Measurements from ENCODE around the gene ELANE. TPM values are rescaled to one million over a fixed set of nuclear protein-coding genes. Genes with fewer than 3 reads are reported as not detected.

The ELANE gene
- total and polyA plus RNA-seq, 9 of the 15 experiments (the other 6 are each of a cell fraction or from before 2014, with no cell fraction given) = not detected

- TF ChIP-seq KAT7 (CRISPR knock-in tag; IDR thresholded peaks at IDR 0.05; ENCODE audit: borderline replicate concordance) = no peak
- TF ChIP-seq SUPT5H (IDR thresholded peaks at IDR 0.05) = peak; percentile 82
- TF ChIP-seq ZNF699 (CRISPR knock-in tag; IDR thresholded peaks at IDR 0.05; ENCODE audit: insufficient replicate concordance) = no peak
- TF ChIP-seq ZNF174 (CRISPR knock-in tag; IDR thresholded peaks at IDR 0.05) = no peak
- no peak for TF ChIP-seq MEF2D (tag; conservative IDR thresholded peaks at IDR 0.05; ENCODE audit: low read depth)
- no peak for TF ChIP-seq SIX5 (IDR thresholded peaks at IDR 0.05; ENCODE audit: borderline replicate concordance in 1 of 2, insufficient read depth in 1 of 2, low read depth in 1 of 2, low read length in 2 of 2)
- TF ChIP-seq RBM34 (IDR thresholded peaks at IDR 0.05; ENCODE audit: borderline replicate concordance, insufficient read depth, low read length) = no peak
- peak; percentile 37; the same call in 1 of the 2 replicates for TF ChIP-seq CHD2 (IDR thresholded peaks at IDR 0.05; ENCODE audit: low read depth, low read length)
- TF ChIP-seq ZNF165 (CRISPR knock-in tag; IDR thresholded peaks at IDR 0.05; ENCODE audit: borderline replicate concordance) = no peak
- no peak for TF ChIP-seq KHSRP (IDR thresholded peaks at IDR 0.05)
- no peak for TF ChIP-seq MITF (IDR thresholded peaks at IDR 0.05)
- peak; percentile 47 for TF ChIP-seq POLR2B (IDR thresholded peaks at IDR 0.05; ENCODE audit: low read depth, partially characterized antibody)
- no peak for TF ChIP-seq CCAR2 (IDR thresholded peaks at IDR 0.05; ENCODE audit: low read depth, low read length)
- TF ChIP-seq MIER1 (IDR thresholded peaks at IDR 0.05; ENCODE audit: low read depth) = no peak
- peak; percentile 87 for TF ChIP-seq POLR2A (conservative IDR thresholded peaks at IDR 0.05)
- no peak for TF ChIP-seq GMEB1 (CRISPR knock-in tag; IDR thresholded peaks at IDR 0.05)
- no peak for TF ChIP-seq ZBTB34 (CRISPR knock-in tag; IDR thresholded peaks at IDR 0.05)
- no peak for TF ChIP-seq CBX2 (IDR thresholded peaks at IDR 0.05; ENCODE audit: insufficient read depth, low read length, poor library complexity, severe bottlenecking)
- TF ChIP-seq ZNF740 (CRISPR knock-in tag; IDR thresholded peaks at IDR 0.05) = 0 out of 2 replicates have a peak, but pooled peaks have one; percentile 8
- TF ChIP-seq ZNF740 (tag; IDR thresholded peaks at IDR 0.05) = no peak
- no peak for TF ChIP-seq FOXK1 (CRISPR knock-in tag; IDR thresholded peaks at IDR 0.05; ENCODE audit: borderline replicate concordance)
- peak; percentile 50 for TF ChIP-seq PTBP1 (IDR thresholded peaks at IDR 0.05; ENCODE audit: low read depth, low read length)
- TF ChIP-seq KLF13 (tag; IDR thresholded peaks at IDR 0.05; ENCODE audit: borderline replicate concordance, low read depth) = no peak
- TF ChIP-seq DLX4 (CRISPR knock-in tag; IDR thresholded peaks at IDR 0.05) = no peak
- peak; percentile 64; the same call in 1 of the 2 replicates for TF ChIP-seq POLR2AphosphoS2 (IDR thresholded peaks at IDR 0.05; ENCODE audit: low read length)
Observed at GRCh38 chr19:867301-867793, 15.2 kb downstream of the ELANE start (continued).
